Gastroesophageal sphincter (tissue), 4 donors: Measurements from ENCODE around the gene SLC36A2. TPM values are rescaled to one million over a fixed set of nuclear protein-coding genes. Genes with fewer than 3 reads are reported as not detected.

ENCODE experiments used
- ATAC-seq: fragments of 150-250 bp; one replicate; pipeline ENCODE4 v1.9.1; 2016; ENCODE audit warnings: mild to moderate bottlenecking, moderate library complexity
- H3K27ac ChIP-seq, 4 donors: fragments of 200-600 bp; sonication (generic) in 3 of 4; 1 replicate in 3 of 4; 2 replicates in 1 of 4; pipeline ENCODE4 v1.5.1; 2016 to 2019
- H3K27me3 ChIP-seq: fragments of 200-600 bp; sonication (generic); one replicate; pipeline ENCODE4 v1.5.1; 2019
- H3K36me3 ChIP-seq, 2 donors: fragments of 200-600 bp; sonication (generic); one replicate each; pipeline ENCODE4 v1.5.1; 2019; ENCODE audit warnings: control low read depth in 1 of 2
- H3K4me1 ChIP-seq, 3 donors: fragments of 200-600 bp; sonication (generic); 1 replicate in 2 of 3; 2 replicates in 1 of 3; pipeline ENCODE4 v1.5.1; 2016 to 2019; ENCODE audit warnings: control low read depth in 2 of 3
- H3K4me3 ChIP-seq, 2 donors: fragments of 200-600 bp; sonication (generic); one replicate each; pipeline ENCODE4 v1.5.1; 2019; ENCODE audit warnings: mild to moderate bottlenecking in 1 of 2, moderate library complexity in 1 of 2
- H3K9me3 ChIP-seq, 3 donors: fragments of 200-600 bp; sonication (generic); one replicate each; pipeline ENCODE4 v1.5.1; 2017 to 2019; ENCODE audit warnings: control low read depth in 2 of 3
- EP300 ChIP-seq: sonication (generic); formaldehyde crosslinking; IDR thresholded peaks from one replicate; pipeline ENCODE4 v1.6.1; 2017; ENCODE audit warnings: antibody characterized with exemption, mild to moderate bottlenecking
- POLR2A ChIP-seq, 2 donors: fragments of 450-650 bp; IDR thresholded peaks; one replicate each; pipeline ENCODE4 v1.6.1; 2017; ENCODE audit warnings: antibody characterized with exemption in 2 of 2, mild to moderate bottlenecking in 2 of 2, moderate library complexity in 1 of 2
- POLR2AphosphoS5 ChIP-seq: sonication (generic); formaldehyde crosslinking; IDR thresholded peaks from one replicate; pipeline ENCODE4 v1.6.1; 2017; ENCODE audit warnings: antibody characterized with exemption
- WGBS, 2 donors: methylation state at CpG; one replicate each; pipeline ENCODE4 v1.1.5; 2018; ENCODE audit warnings: low coverage in 1 of 2; 5-methylcytosine and 5-hydroxymethylcytosine counted together
- total RNA-seq, 4 donors: library from RNA; depleted of rRNA; stranded (reverse); fragments of >200 nt; gene quantifications; one replicate each; pipeline ENCODE4 v1.1.0, GENCODE V29; 2016
- TF ChIP-seq, protein P1 (sequence below), 4 experiments: fragments of 200-600 bp in 2 of 4; fragments of 450-650 bp in 2 of 4; sonication (generic) in 1 of 4; IDR thresholded peaks; one replicate each; pipeline ENCODE4 v1.5.1; 2017 to 2019; ENCODE audit warnings: antibody characterized with exemption in 4 of 4, mild to moderate bottlenecking in 2 of 4, moderate library complexity in 2 of 4

The SLC36A2 gene
- total RNA-seq = not detected

DNA sequence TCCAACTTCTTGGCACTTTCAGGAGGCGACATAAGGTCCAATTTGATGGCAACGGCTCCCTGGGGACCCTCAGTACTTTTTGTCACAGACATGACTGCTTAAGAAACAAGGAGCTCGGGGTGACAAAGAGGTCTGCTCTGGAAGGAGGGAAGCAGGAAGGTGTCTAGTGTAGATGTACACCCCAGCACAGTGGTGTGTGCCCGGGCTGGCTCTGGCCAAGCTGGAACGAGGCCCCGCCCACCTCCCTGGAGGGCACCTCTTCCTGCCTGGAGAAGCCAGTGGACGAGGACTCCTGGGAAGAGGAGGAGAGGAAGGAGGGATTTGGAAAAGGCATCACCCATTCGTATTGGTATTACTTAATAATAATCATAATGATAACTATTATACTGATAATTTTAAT lies at the start of gene SLC36A2:
TSS of gene SLC36A2 (minus strand) at position 191 of the 400 bp plus-strand sequence. CDS start at position 92, 99 bp downstream.
- H3K36me3 ChIP-seq = no peaks in the 10 kb centered on the region
- peaks cover 10% of the 10 kb centered on the region for H3K27me3 ChIP-seq
- peaks cover 0 to 12% (median 0%) of the 10 kb centered on the region in 3 donors for H3K4me1 ChIP-seq
- H3K9me3 ChIP-seq = no peaks in the 10 kb centered on the region
- WGBS, 2 donors = 57 to 80% methylated on average over 1 to 5 of the region's 8 CpGs
- TF ChIP-seq POLR2A (IDR thresholded peaks at IDR 0.05) (no peak), POLR2AphosphoS5 (no peak)
- TF ChIP-seq, protein P1, sequence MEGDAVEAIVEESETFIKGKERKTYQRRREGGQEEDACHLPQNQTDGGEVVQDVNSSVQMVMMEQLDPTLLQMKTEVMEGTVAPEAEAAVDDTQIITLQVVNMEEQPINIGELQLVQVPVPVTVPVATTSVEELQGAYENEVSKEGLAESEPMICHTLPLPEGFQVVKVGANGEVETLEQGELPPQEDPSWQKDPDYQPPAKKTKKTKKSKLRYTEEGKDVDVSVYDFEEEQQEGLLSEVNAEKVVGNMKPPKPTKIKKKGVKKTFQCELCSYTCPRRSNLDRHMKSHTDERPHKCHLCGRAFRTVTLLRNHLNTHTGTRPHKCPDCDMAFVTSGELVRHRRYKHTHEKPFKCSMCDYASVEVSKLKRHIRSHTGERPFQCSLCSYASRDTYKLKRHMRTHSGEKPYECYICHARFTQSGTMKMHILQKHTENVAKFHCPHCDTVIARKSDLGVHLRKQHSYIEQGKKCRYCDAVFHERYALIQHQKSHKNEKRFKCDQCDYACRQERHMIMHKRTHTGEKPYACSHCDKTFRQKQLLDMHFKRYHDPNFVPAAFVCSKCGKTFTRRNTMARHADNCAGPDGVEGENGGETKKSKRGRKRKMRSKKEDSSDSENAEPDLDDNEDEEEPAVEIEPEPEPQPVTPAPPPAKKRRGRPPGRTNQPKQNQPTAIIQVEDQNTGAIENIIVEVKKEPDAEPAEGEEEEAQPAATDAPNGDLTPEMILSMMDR (IDR thresholded peaks at IDR 0.05) = no peak
- H3K4me3 ChIP-seq = no peak within 1 kb of the TSS
- no peak for ATAC-seq
- no peak within 1 kb of the TSS for H3K27ac ChIP-seq

DNA sequence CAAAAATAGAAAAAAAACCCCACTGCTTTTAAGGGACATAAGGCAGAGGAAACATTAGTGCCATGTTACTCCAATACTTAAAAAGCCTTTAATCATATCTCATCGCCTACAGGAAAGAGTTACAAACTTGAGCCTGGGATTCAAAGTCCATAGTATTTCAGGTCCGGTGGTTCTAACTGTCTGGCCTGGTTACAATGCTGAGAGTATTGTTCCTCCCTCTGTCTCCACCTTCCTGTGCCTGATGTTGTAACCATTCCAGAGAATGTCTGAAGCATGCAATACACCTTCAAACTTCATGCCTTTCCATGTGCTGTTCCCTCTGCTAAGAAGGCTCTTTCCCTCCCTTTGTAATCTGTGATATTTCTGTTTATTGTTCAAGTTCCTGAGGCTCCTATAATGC lies 41.6 kb upstream of the SLC36A2 start:
- 65 to 81% methylated on average over 2 of the region's 2 CpGs for WGBS, 2 donors
- TF ChIP-seq EP300 (no peak), POLR2AphosphoS5 (no peak), POLR2A (IDR thresholded peaks at IDR 0.05) (no peak)
- TF ChIP-seq, protein P1 (IDR thresholded peaks at IDR 0.05) = no peak
- H3K4me1 ChIP-seq = no peaks in the 10 kb centered on the region
- H3K4me3 ChIP-seq = no peak overlapping the region
- H3K9me3 ChIP-seq = no peaks in the 10 kb centered on the region
- no peak for ATAC-seq
- H3K27ac ChIP-seq = no peak overlapping the region
- H3K27me3 ChIP-seq = peaks cover 15% of the 10 kb centered on the region
- H3K36me3 ChIP-seq = no peaks in the 10 kb centered on the region

DNA sequence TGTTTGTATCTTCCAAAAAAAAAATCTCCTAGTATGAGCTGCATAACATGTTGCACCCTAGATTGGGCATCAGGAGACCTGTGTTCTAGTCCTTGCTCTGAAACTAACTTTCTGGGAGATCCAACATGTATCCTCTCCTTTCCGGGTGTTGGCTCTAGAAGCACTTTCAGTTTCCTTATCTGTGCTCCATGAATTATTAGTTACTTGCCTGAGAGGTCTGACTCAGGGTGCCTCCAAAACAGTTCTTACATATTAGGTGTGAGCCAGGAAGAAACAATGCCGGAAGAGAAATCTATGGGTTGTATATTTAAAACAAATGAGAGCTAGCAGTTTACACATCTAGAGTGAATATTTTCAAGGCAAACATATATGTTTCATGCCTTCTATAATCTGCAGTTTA lies 36.7 kb upstream of the SLC36A2 start:
- Histone ChIP-seq H3K9me3 (no peaks in the 10 kb centered on the region), H3K4me3 (no peak overlapping the region), H3K4me1 (no peaks in the 10 kb centered on the region), H3K27ac (no peak overlapping the region), H3K36me3 (no peaks in the 10 kb centered on the region), H3K27me3 (peaks cover 15% of the 10 kb centered on the region)
- 28 to 30% methylated on average over 2 of the region's 2 CpGs for WGBS, 2 donors
- TF ChIP-seq, protein P1 (IDR thresholded peaks at IDR 0.05) = no peak
- no peak for TF ChIP-seq EP300
- TF ChIP-seq POLR2A (IDR thresholded peaks at IDR 0.05) = no peak
- no peak for TF ChIP-seq POLR2AphosphoS5
- ATAC-seq = no peak

DNA sequence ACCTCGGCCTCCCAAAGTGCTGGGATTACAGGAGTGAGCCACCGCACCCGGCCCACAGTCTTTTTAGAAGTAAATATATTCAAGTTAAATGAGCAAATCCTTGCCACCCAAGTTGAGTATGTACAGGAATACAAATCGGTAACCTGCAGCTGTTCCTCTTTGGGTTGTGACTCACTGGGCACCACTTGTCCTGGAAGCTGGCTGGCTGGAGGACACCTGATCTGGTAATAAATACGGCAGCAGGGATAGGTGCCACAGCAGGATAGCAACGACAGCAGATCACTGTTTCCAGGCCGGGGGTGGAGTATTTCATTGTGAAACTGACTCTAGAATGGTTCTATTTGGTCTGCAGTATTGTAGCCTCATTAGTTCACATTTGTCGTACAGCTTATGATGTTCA lies 35.7 kb upstream of the SLC36A2 start:
- TF ChIP-seq, protein P1 (IDR thresholded peaks at IDR 0.05) = no peak
- TF ChIP-seq EP300 = no peak
- Histone ChIP-seq H3K27me3 (peaks cover 8% of the 10 kb centered on the region), H3K9me3 (no peaks in the 10 kb centered on the region), H3K36me3 (no peaks in the 10 kb centered on the region), H3K4me1 (no peaks in the 10 kb centered on the region), H3K27ac (no peak overlapping the region), H3K4me3 (no peak overlapping the region)
- WGBS, 2 donors = 80 to 82% methylated on average over 3 to 5 of the region's 8 CpGs
- ATAC-seq = no peak

DNA sequence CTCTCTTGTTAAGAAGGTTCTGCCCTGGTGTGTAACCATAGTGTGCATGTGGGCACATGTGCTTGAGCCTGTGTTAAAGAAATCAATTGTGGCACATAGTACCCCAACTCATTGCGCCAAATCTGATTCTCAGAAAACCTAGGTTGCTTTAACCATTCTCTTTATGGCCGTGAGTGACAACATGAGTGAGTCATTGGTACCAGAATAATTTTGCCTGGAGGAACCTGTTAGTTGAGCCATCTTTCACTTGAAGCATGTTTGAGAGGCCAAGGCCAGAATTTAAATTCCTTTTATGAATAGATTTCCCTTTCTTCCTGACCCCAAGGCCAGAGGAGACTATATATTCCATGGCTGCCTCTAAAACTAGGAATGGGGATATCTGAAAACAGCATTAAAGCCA lies 35.2 kb upstream of the SLC36A2 start:
- no peak for ATAC-seq
- Histone ChIP-seq H3K4me1 (no peaks in the 10 kb centered on the region), H3K36me3 (no peaks in the 10 kb centered on the region), H3K27ac (no peak overlapping the region), H3K9me3 (no peaks in the 10 kb centered on the region), H3K4me3 (no peak overlapping the region), H3K27me3 (peaks cover 3% of the 10 kb centered on the region)
- TF ChIP-seq POLR2A (IDR thresholded peaks at IDR 0.05) = no peak
- WGBS, 2 donors = 100% methylated on average over 1 of the region's 2 CpGs

DNA sequence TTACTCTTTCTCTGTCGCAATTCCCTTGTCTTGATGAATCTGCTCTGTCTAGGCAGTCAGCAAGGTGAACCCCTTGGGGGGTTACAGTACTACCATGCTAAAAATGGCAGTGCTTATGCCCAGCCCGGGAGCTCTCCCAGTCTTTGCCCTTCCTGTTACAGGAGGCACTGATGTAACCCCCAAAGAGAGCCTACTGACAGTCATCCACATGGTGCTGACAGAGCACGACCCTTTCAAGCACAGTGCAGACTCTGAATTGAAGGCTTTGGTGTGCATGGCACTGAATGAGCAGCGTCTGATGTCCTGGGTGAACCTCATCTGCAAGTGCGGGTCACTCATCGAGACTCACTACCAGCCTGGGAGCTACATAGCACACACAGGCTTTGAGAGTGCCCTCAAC lies 34.5 kb upstream of the SLC36A2 start:
- Histone ChIP-seq H3K27ac (no peak overlapping the region), H3K4me1 (no peaks in the 10 kb centered on the region), H3K9me3 (no peaks in the 10 kb centered on the region), H3K27me3 (no peaks in the 10 kb centered on the region), H3K4me3 (no peak overlapping the region), H3K36me3 (no peaks in the 10 kb centered on the region)
- no peak for ATAC-seq
- WGBS, 2 donors = 80% methylated on average over 1 of the region's 6 CpGs; no CpG with 5 or more reads in 1 of the 2 donors
- no peak for TF ChIP-seq POLR2AphosphoS5
- TF ChIP-seq POLR2A (IDR thresholded peaks at IDR 0.05) = no peak
- TF ChIP-seq, protein P1 (IDR thresholded peaks at IDR 0.05) = no peak
- no peak for TF ChIP-seq EP300
